Activated CD8-positive, alpha-beta memory T cell treated with anti-CD3 and anti-CD28 coated beads, Interleukin-2, amount 10 ng/mL, durations not matched to agents 7 days and 5 days (primary cell): ENCODE data around the gene DGKB. TPM values are rescaled to one million over a fixed set of nuclear protein-coding genes. Genes with fewer than 3 reads are reported as not detected.

Source experiments
- ATAC-seq: fragments of 150-1000 bp; cut with Tn5 transposase; one replicate; pipeline ENCODE4 v1.10.0; 2021; ENCODE audit warnings: moderate library complexity
- CTCF ChIA-PET: fragments of 350-600 bp; sonication (Branson Sonifier 250); formaldehyde crosslinking; loops from one replicate; lab custom pipeline; 2021; ENCODE audit warnings: antibody characterized with exemption; lab: Charles Lee
- DNase-seq: peaks from one replicate; pipeline ENCODE4 v3.0.0-alpha.2; 2020
- H3K27ac Mint-ChIP-seq: one replicate; pipeline ENCODE4 v1.8.0; 2021; ENCODE audit warnings: mild to moderate bottlenecking, mixed read lengths
- H3K27me3 Mint-ChIP-seq: one replicate; pipeline ENCODE4 v1.8.0; 2021; ENCODE audit warnings: mixed read lengths
- H3K36me3 Mint-ChIP-seq: one replicate; pipeline ENCODE4 v1.8.0; 2021; ENCODE audit warnings: mild to moderate bottlenecking, mixed read lengths
- H3K4me1 Mint-ChIP-seq: one replicate; pipeline ENCODE4 v1.8.0; 2021; ENCODE audit warnings: mixed read lengths
- H3K4me3 Mint-ChIP-seq: one replicate; pipeline ENCODE4 v1.8.0; 2021; ENCODE audit warnings: mild to moderate bottlenecking, moderate library complexity, mixed read lengths
- H3K9me3 Mint-ChIP-seq: one replicate; pipeline ENCODE4 v1.8.0; 2022; ENCODE audit warnings: low read depth, mixed read lengths
- total RNA-seq, 2 experiments: library from RNA; stranded (reverse); gene quantifications; one replicate each; pipeline ENCODE4 v1.2.3, GENCODE V29; 2021

DGKB gene
- total RNA-seq, 2 experiments from 2014 or later: not detected

- no peaks in the 10 kb centered on the region for H3K4me1 Mint-ChIP-seq
- no peaks in the 10 kb centered on the region for H3K36me3 Mint-ChIP-seq
- CTCF ChIA-PET: no interaction called here
- H3K27ac Mint-ChIP-seq: no peak overlapping the region
- no peak for ATAC-seq
- H3K4me3 Mint-ChIP-seq: no peak overlapping the region
- no peaks in the 10 kb centered on the region for H3K9me3 Mint-ChIP-seq
- H3K27me3 Mint-ChIP-seq: no peaks in the 10 kb centered on the region
- DNase-seq: no peak
Measured at GRCh38 chr7:14892961-14893360, 9.6 kb downstream of the DGKB start.

GRCh38 chr7:14891289-14891688 is 11.3 kb downstream of the DGKB start:
- no peaks in the 10 kb centered on the region for H3K36me3 Mint-ChIP-seq
- CTCF ChIA-PET: no interaction called here
- no peak overlapping the region for H3K4me3 Mint-ChIP-seq
- no peaks in the 10 kb centered on the region for H3K4me1 Mint-ChIP-seq
- H3K27ac Mint-ChIP-seq: no peak overlapping the region
- no peaks in the 10 kb centered on the region for H3K9me3 Mint-ChIP-seq
- no peaks in the 10 kb centered on the region for H3K27me3 Mint-ChIP-seq
- ATAC-seq: no peak
- DNase-seq: no peak

GRCh38 chr7:14888962-14889361 is 13.6 kb downstream of the DGKB start:
- ATAC-seq (no peak), DNase-seq (no peak)
- no peaks in the 10 kb centered on the region for H3K27me3 Mint-ChIP-seq
- no peak overlapping the region for H3K27ac Mint-ChIP-seq
- CTCF ChIA-PET: no interaction called here
- H3K4me1 Mint-ChIP-seq: no peaks in the 10 kb centered on the region
- H3K36me3 Mint-ChIP-seq: no peaks in the 10 kb centered on the region
- no peaks in the 10 kb centered on the region for H3K9me3 Mint-ChIP-seq
- H3K4me3 Mint-ChIP-seq: no peak overlapping the region

GRCh38 chr7:14886533-14886932 is 16.0 kb downstream of the DGKB start:
- H3K36me3 Mint-ChIP-seq: no peaks in the 10 kb centered on the region
- no peak overlapping the region for H3K4me3 Mint-ChIP-seq
- H3K4me1 Mint-ChIP-seq: no peaks in the 10 kb centered on the region
- no peaks in the 10 kb centered on the region for H3K9me3 Mint-ChIP-seq
- no peaks in the 10 kb centered on the region for H3K27me3 Mint-ChIP-seq
- CTCF ChIA-PET: no interaction called here
- H3K27ac Mint-ChIP-seq: no peak overlapping the region
- no peak for DNase-seq
- ATAC-seq: no peak

GRCh38 chr7:14875941-14876587 is 26.5 kb downstream of the DGKB start:
- no peaks in the 10 kb centered on the region for H3K36me3 Mint-ChIP-seq
- H3K4me3 Mint-ChIP-seq: no peak overlapping the region
- CTCF ChIA-PET: no interaction called here
- H3K27ac Mint-ChIP-seq: no peak overlapping the region
- ATAC-seq (no peak), DNase-seq (no peak)
- no peaks in the 10 kb centered on the region for H3K9me3 Mint-ChIP-seq
- H3K27me3 Mint-ChIP-seq: no peaks in the 10 kb centered on the region
- no peaks in the 10 kb centered on the region for H3K4me1 Mint-ChIP-seq

- Mint-ChIP-seq H3K9me3 (peaks cover 1% of the 10 kb centered on the region), H3K36me3 (no peaks in the 10 kb centered on the region), H3K4me3 (no peak overlapping the region), H3K27me3 (no peaks in the 10 kb centered on the region), H3K27ac (no peak overlapping the region), H3K4me1 (no peaks in the 10 kb centered on the region)
- DNase-seq (no peak), ATAC-seq (no peak)
- CTCF ChIA-PET: no interaction called here
Measured at GRCh38 chr7:14871880-14872279, 30.7 kb downstream of the DGKB start.

- peaks cover 4% of the 10 kb centered on the region for H3K9me3 Mint-ChIP-seq
- CTCF ChIA-PET: no interaction called here
- H3K4me1 Mint-ChIP-seq: no peaks in the 10 kb centered on the region
- ATAC-seq: no peak
- H3K36me3 Mint-ChIP-seq: no peaks in the 10 kb centered on the region
- H3K4me3 Mint-ChIP-seq: no peak overlapping the region
- H3K27ac Mint-ChIP-seq: no peak overlapping the region
- DNase-seq: no peak
- H3K27me3 Mint-ChIP-seq: no peaks in the 10 kb centered on the region
Measured at GRCh38 chr7:14870394-14870793, 32.2 kb downstream of the DGKB start.

GRCh38 chr7:14868937-14869336 is 33.6 kb downstream of the DGKB start:
- CTCF ChIA-PET: no interaction called here

GRCh38 chr7:14861456-14861855 is 41.1 kb downstream of the DGKB start:
- H3K9me3 Mint-ChIP-seq: no peaks in the 10 kb centered on the region
- H3K27me3 Mint-ChIP-seq: no peaks in the 10 kb centered on the region
- H3K4me1 Mint-ChIP-seq: no peaks in the 10 kb centered on the region
- DNase-seq: no peak
- no peak overlapping the region for H3K27ac Mint-ChIP-seq
- CTCF ChIA-PET: no interaction called here
- no peak overlapping the region for H3K4me3 Mint-ChIP-seq
- no peaks in the 10 kb centered on the region for H3K36me3 Mint-ChIP-seq
- ATAC-seq: no peak

More at GRCh38 chr7:14868937-14869336, 33.6 kb downstream of the DGKB start:
- no peak for ATAC-seq
- H3K36me3 Mint-ChIP-seq: no peaks in the 10 kb centered on the region
- no peak for DNase-seq
- no peaks in the 10 kb centered on the region for H3K27me3 Mint-ChIP-seq
- H3K27ac Mint-ChIP-seq: no peak overlapping the region
- H3K4me1 Mint-ChIP-seq: no peaks in the 10 kb centered on the region
- H3K4me3 Mint-ChIP-seq: no peak overlapping the region
- peaks cover 4% of the 10 kb centered on the region for H3K9me3 Mint-ChIP-seq

- CTCF ChIA-PET: no interaction called here
- Mint-ChIP-seq H3K9me3 (no peaks in the 10 kb centered on the region), H3K4me1 (no peaks in the 10 kb centered on the region), H3K27me3 (no peaks in the 10 kb centered on the region), H3K36me3 (no peaks in the 10 kb centered on the region), H3K4me3 (no peak overlapping the region), H3K27ac (no peak overlapping the region)
- ATAC-seq (no peak), DNase-seq (no peak)
Measured at GRCh38 chr7:14859267-14859666, 43.3 kb downstream of the DGKB start.

- no peak for DNase-seq
- no peak for ATAC-seq
- Mint-ChIP-seq H3K9me3 (peaks cover under 1% of the 10 kb centered on the region), H3K27me3 (no peaks in the 10 kb centered on the region), H3K36me3 (no peaks in the 10 kb centered on the region), H3K4me1 (no peaks in the 10 kb centered on the region), H3K27ac (no peak overlapping the region), H3K4me3 (no peak overlapping the region)
- CTCF ChIA-PET: no interaction called here
Measured at GRCh38 chr7:14858866-14859265, 43.7 kb downstream of the DGKB start.

- Mint-ChIP-seq H3K9me3 (peaks cover 2% of the 10 kb centered on the region), H3K4me3 (no peak overlapping the region), H3K27me3 (no peaks in the 10 kb centered on the region), H3K27ac (no peak overlapping the region), H3K36me3 (no peaks in the 10 kb centered on the region), H3K4me1 (no peaks in the 10 kb centered on the region)
- DNase-seq (no peak), ATAC-seq (no peak)
- CTCF ChIA-PET: no interaction called here
Measured at GRCh38 chr7:14858410-14858809, 44.1 kb downstream of the DGKB start.

- Mint-ChIP-seq H3K36me3 (no peaks in the 10 kb centered on the region), H3K9me3 (peaks cover 2% of the 10 kb centered on the region), H3K4me3 (no peak overlapping the region), H3K27ac (no peak overlapping the region), H3K27me3 (no peaks in the 10 kb centered on the region), H3K4me1 (peaks cover 3% of the 10 kb centered on the region)
- DNase-seq (no peak), ATAC-seq (no peak)
- CTCF ChIA-PET: no interaction called here
Measured at GRCh38 chr7:14855033-14855794, 47.3 kb downstream of the DGKB start.

GRCh38 chr7:14854471-14854870 is 48.1 kb downstream of the DGKB start:
- Mint-ChIP-seq H3K4me3 (no peak overlapping the region), H3K27me3 (no peaks in the 10 kb centered on the region), H3K27ac (no peak overlapping the region), H3K4me1 (peaks cover 9% of the 10 kb centered on the region), H3K36me3 (no peaks in the 10 kb centered on the region), H3K9me3 (peaks cover 5% of the 10 kb centered on the region)
- DNase-seq (no peak), ATAC-seq (no peak)
- CTCF ChIA-PET: no interaction called here
